Measurements from ENCODE around the gene NELFE. TPM values are rescaled to one million over a fixed set of nuclear protein-coding genes. Genes with fewer than 3 reads are reported as not detected.
"Not testable (repeated sequence)": the region's sequence is repeated elsewhere in the genome, so short reads cannot be mapped to it uniquely, and the experiment has no call there.

The NELFE gene
- total and polyA plus RNA-seq, 4 donors = 11.1 to 21.8 (median 13.0) TPM

- DNase-seq (ENCODE audit: low spot score) = no peak
- H3K4me1 ChIP-seq (ENCODE audit: control insufficient read depth in 4 of 4, insufficient read depth in 4 of 4, low read length in 3 of 4) = peaks cover 2 to 5% (median 4%) of the 10 kb centered on the region in 4 donors
- H3K4me3 ChIP-seq (ENCODE audit: low read depth in 1 of 3, low read length in 3 of 3) = no peak overlapping the region
- H3K9me3 ChIP-seq (ENCODE audit: control insufficient read depth in 4 of 4, low read length in 3 of 4) = no peaks in the 10 kb centered on the region
- H3K36me3 ChIP-seq (ENCODE audit: control insufficient read depth in 4 of 4, insufficient read depth in 3 of 4, low read depth in 1 of 4, low read length in 3 of 4) = no peaks in the 10 kb centered on the region
- no peaks in the 10 kb centered on the region for H3K27me3 ChIP-seq (ENCODE audit: control insufficient read depth in 4 of 4, insufficient read depth in 4 of 4, low read length in 3 of 4)
- H3K27ac ChIP-seq (ENCODE audit: low read depth in 1 of 2, low read length in 2 of 2) = no peak overlapping the region
- WGBS = 86% methylated on average over 11 of the region's 11 CpGs
- no peak for TF ChIP-seq GABPA (IDR thresholded peaks at IDR 0.05 in 1 of 2, conservative IDR thresholded peaks at IDR 0.05 in 1 of 2)
- TF ChIP-seq ATF3 (IDR thresholded peaks at IDR 0.05) = no peak
- TF ChIP-seq TAF1 (conservative IDR thresholded peaks at IDR 0.05) = no peak
- TF ChIP-seq RXRA (IDR thresholded peaks at IDR 0.05) = no peak
- no peak for TF ChIP-seq YY1 (IDR thresholded peaks at IDR 0.05)
- TF ChIP-seq ZBTB33 (IDR thresholded peaks at IDR 0.05) = no peak
- no peak for TF ChIP-seq NR2F2 (IDR thresholded peaks at IDR 0.05)
- TF ChIP-seq HNF4A (conservative IDR thresholded peaks at IDR 0.05) = no peak
- TF ChIP-seq FOXA1 (IDR thresholded peaks at IDR 0.05) = no peak
- no peak for TF ChIP-seq FOXA2 (IDR thresholded peaks at IDR 0.05)
- no peak for TF ChIP-seq RAD21 (IDR thresholded peaks at IDR 0.05)
- TF ChIP-seq CTCF (IDR thresholded peaks at IDR 0.05; ENCODE audit: low read depth, low read length, missing input control) = no peak
- TF ChIP-seq EGR1 (IDR thresholded peaks at IDR 0.05; ENCODE audit: low read depth in 2 of 2) = no peak
- TF ChIP-seq JUND (IDR thresholded peaks at IDR 0.05) = no peak
- TF ChIP-seq HNF4G (IDR thresholded peaks at IDR 0.05) = no peak
- no peak for TF ChIP-seq REST (IDR thresholded peaks at IDR 0.05)
- TF ChIP-seq MAX (IDR thresholded peaks at IDR 0.05) = no peak
- no peak for TF ChIP-seq SP1 (IDR thresholded peaks at IDR 0.05)
- H3K9ac ChIP-seq (ENCODE audit: low read depth in 1 of 2, low read length in 2 of 2) = no peak overlapping the region
These were observed 46.8 kb downstream of the NELFE start for GRCh38 chr6:31911826-31912585.

- 92% methylated on average over 7 of the region's 7 CpGs for WGBS
- H3K9me3 ChIP-seq (ENCODE audit: control insufficient read depth in 4 of 4, low read length in 3 of 4); H3K36me3 ChIP-seq (ENCODE audit: control insufficient read depth in 4 of 4, insufficient read depth in 3 of 4, low read depth in 1 of 4, low read length in 3 of 4); H3K9ac ChIP-seq (ENCODE audit: low read depth in 1 of 2, low read length in 2 of 2); H3K4me3 ChIP-seq (ENCODE audit: low read depth in 1 of 3, low read length in 3 of 3); H3K27me3 ChIP-seq (ENCODE audit: control insufficient read depth in 4 of 4, insufficient read depth in 4 of 4, low read length in 3 of 4); DNase-seq (ENCODE audit: low spot score); H3K27ac ChIP-seq (ENCODE audit: low read depth in 1 of 2, low read length in 2 of 2); H3K4me1 ChIP-seq (ENCODE audit: control insufficient read depth in 4 of 4, insufficient read depth in 4 of 4, low read length in 3 of 4): not testable (repeated sequence)
These were observed 49.5 kb downstream of the NELFE start for GRCh38 chr6:31909298-31909697.
